GM13977 (cell line): ENCODE measurements around the gene NTNG1.

Experiments
- DNase-seq: peaks from one replicate; pipeline ENCODE4 v3.0.0; 2012; ENCODE audit warnings: low spot score
- CTCF ChIP-seq: IDR thresholded peaks from 2 replicates; pipeline ENCODE4 v1.5.1; 2012; ENCODE audit warnings: mild to moderate bottlenecking, control low read depth; ENCODE audit not compliant: insufficient read depth; ENCODE audit errors: extremely low read depth, missing control alignments
- in situ Hi-C: fragments of 300-500 bp; cut with MboI; formaldehyde crosslinking; loops from one replicate; pipeline ENCODE4 v1.12.0; 2022; ENCODE audit warnings: low sequenced_read_pairs, low pct_unique_long_range_greater_than_20kb, mixed read lengths, inconsistent platforms; ENCODE audit not compliant: unreplicated experiment

NTNG1 gene

GRCh38 chr1:107132780-107133179, 8.1 kb upstream of the NTNG1 start:
- DNase-seq = peak; percentile 62
- in situ Hi-C loops = no loop called here

GRCh38 chr1:107135463-107135862, 5.4 kb upstream of the NTNG1 start:
- in situ Hi-C loops = no loop called here
- DNase-seq = peak; percentile 20
- TF ChIP-seq CTCF = no peak

More at GRCh38 chr1:107132780-107133179, 8.1 kb upstream of the NTNG1 start:
- no peak for TF ChIP-seq CTCF

GRCh38 chr1:107138166-107138565, 2.7 kb upstream of the NTNG1 start:
- DNase-seq = no peak
- in situ Hi-C loops = no loop called here
- no peak for TF ChIP-seq CTCF

GRCh38 chr1:107138767-107139445, 1.9 kb upstream of the NTNG1 start:
- in situ Hi-C loops = no loop called here
- no peak for DNase-seq

GRCh38 chr1:107139833-107140702, 771 bp upstream of the NTNG1 start:
- peak; percentile 58 for DNase-seq
- in situ Hi-C loops = no loop called here
- no peak for TF ChIP-seq CTCF

More at GRCh38 chr1:107138767-107139445, 1.9 kb upstream of the NTNG1 start:
- TF ChIP-seq CTCF = no peak

GRCh38 chr1:107141491-107142126, 770 bp downstream of the NTNG1 start:
- DNase-seq = peak; percentile 43
- TF ChIP-seq CTCF = no peak
- in situ Hi-C loops = no loop called here
